Fibroblast of lung (primary cell): Measurements from ENCODE around the gene CASP1. TPM values are rescaled to one million over a fixed set of nuclear protein-coding genes. Genes with fewer than 3 reads are reported as not detected.
"Not testable (repeated sequence)": the region's sequence is repeated elsewhere in the genome, so short reads cannot be mapped to it uniquely, and the experiment has no call there.

Experiments
- DNase-seq, 2 donors: peaks; one replicate each; pipeline versions ENCODE4 v3.0.0 to v3.0.0-alpha.2; 2010; ENCODE audit warnings: low read depth in 2 of 2
- H2AFZ ChIP-seq: 2 replicates; pipeline ENCODE4 v1.5.1; 2012; ENCODE audit warnings: low read length, control low read depth, inconsistent platforms
- H3K27ac ChIP-seq: 2 replicates; pipeline ENCODE4 v1.5.1; 2011; ENCODE audit warnings: low read length, control low read depth; ENCODE audit not compliant: insufficient read depth
- H3K27me3 ChIP-seq: 2 replicates; pipeline ENCODE4 v1.5.1; 2011; ENCODE audit warnings: mild to moderate bottlenecking, low read length; ENCODE audit not compliant: control insufficient read depth, insufficient read depth
- H3K36me3 ChIP-seq: 2 replicates; pipeline ENCODE4 v1.5.1; 2011; ENCODE audit warnings: low read length; ENCODE audit not compliant: control insufficient read depth, insufficient read depth
- H3K4me1 ChIP-seq: 2 replicates; pipeline ENCODE4 v1.5.1; 2011; ENCODE audit warnings: low read length; ENCODE audit not compliant: control insufficient read depth, insufficient read depth; ENCODE audit errors: extremely low read depth
- H3K4me2 ChIP-seq: 2 replicates; pipeline ENCODE4 v1.5.1; 2011; ENCODE audit warnings: low read length, control low read depth; ENCODE audit not compliant: insufficient read depth; ENCODE audit errors: extremely low read depth
- H3K4me3 ChIP-seq, 4 experiments: fragments of 200-600 bp in 1 of 4; sonication (generic) in 1 of 4; replicated peaks in 1 of 4; 2 replicates each; pipeline ENCODE4 v1.5.1; 2011 to 2016; ENCODE audit warnings: low read length in 4 of 4, low read depth in 3 of 4, mild to moderate bottlenecking in 3 of 4, control low read depth in 2 of 4, inconsistent platforms in 1 of 4, mixed read lengths in 1 of 4; ENCODE audit not compliant: insufficient read depth in 1 of 4; ENCODE audit errors: control extremely low read depth in 1 of 4
- H3K79me2 ChIP-seq: 2 replicates; pipeline ENCODE4 v1.5.1; 2012; ENCODE audit warnings: mild to moderate bottlenecking, low read length, inconsistent platforms; ENCODE audit not compliant: control insufficient read depth, insufficient read depth
- H3K9ac ChIP-seq: 2 replicates; pipeline ENCODE4 v1.5.1; 2011; ENCODE audit warnings: mild to moderate bottlenecking, low read length, control low read depth; ENCODE audit not compliant: insufficient read depth
- H3K9me3 ChIP-seq: 2 replicates; pipeline ENCODE4 v1.5.1; 2012; ENCODE audit warnings: low read depth, low read length; ENCODE audit not compliant: control insufficient read depth, insufficient read depth
- H4K20me1 ChIP-seq: 2 replicates; pipeline ENCODE4 v1.5.1; 2011; ENCODE audit warnings: low read length; ENCODE audit not compliant: control insufficient read depth, insufficient read depth; ENCODE audit errors: extremely low read depth
- CTCF ChIP-seq, 2 donors: IDR thresholded peaks in 1 of 2; conservative IDR thresholded peaks in 1 of 2; 1 replicate in 1 of 2; 2 replicates in 1 of 2; pipeline ENCODE4 v1.5.1; 2011 to 2012; ENCODE audit warnings: low read length in 2 of 2, control low read depth in 1 of 2, inconsistent platforms in 1 of 2, low read depth in 1 of 2, mild to moderate bottlenecking in 1 of 2
- EZH2 ChIP-seq: IDR thresholded peaks from 2 replicates; pipeline ENCODE4 v1.5.1; 2012; ENCODE audit warnings: low read length, control low read depth, mild to moderate bottlenecking; ENCODE audit errors: missing control alignments
- polyA plus RNA-seq, 2 donors: library from polyadenylated mRNA; depleted of rRNA in 1 of 2; stranded (reverse) in 1 of 2; unstranded in 1 of 2; fragments of >200 nt; gene quantifications; 2 replicates each; pipeline ENCODE4 v1.2.1, GENCODE V29; 2011 to 2012; ENCODE audit warnings: missing spikeins in 1 of 2
- total RNA-seq: library from RNA; depleted of rRNA; stranded (reverse); fragments of >200 nt; gene quantifications from 2 replicates; pipeline ENCODE4 v1.2.1, GENCODE V29; 2014

CASP1 gene
- total and polyA plus RNA-seq, 2 donors (not counting 1 experiment from before 2014, with no cell fraction given), result 49.9 to 115 TPM

GRCh38 chr11:105040703-105041102 is 5.8 kb upstream of the CASP1 start:
- Histone ChIP-seq H4K20me1 (no peaks in the 10 kb centered on the region), H2AFZ (no peak overlapping the region), H3K4me3 (no peak overlapping the region), H3K79me2 (peaks cover 9% of the 10 kb centered on the region), H3K27ac (no peak overlapping the region), H3K27me3 (no peaks in the 10 kb centered on the region), H3K9ac (no peak overlapping the region), H3K36me3 (no peaks in the 10 kb centered on the region), H3K4me1 (no peaks in the 10 kb centered on the region), H3K9me3 (no peaks in the 10 kb centered on the region), H3K4me2 (no peak overlapping the region)
- TF ChIP-seq EZH2 (no peak), CTCF (conservative IDR thresholded peaks at IDR 0.05 in 1 of 2, IDR thresholded peaks at IDR 0.05 in 1 of 2; ENCODE audit: low read depth in 1 of 2, low read length in 2 of 2) (no peak)
- DNase-seq, result no peak

- H3K79me2 ChIP-seq, H3K36me3 ChIP-seq, H3K9me3 ChIP-seq, H3K4me1 ChIP-seq, H2AFZ ChIP-seq, H3K27me3 ChIP-seq, H4K20me1 ChIP-seq, H3K9ac ChIP-seq: not testable (repeated sequence)
- Histone ChIP-seq H3K4me2 (peak overlapping the region; percentile 49), H3K27ac (peak overlapping the region; percentile 8), H3K4me3 (peak overlapping the region; percentile 15 to 80 (median 46))
- DNase-seq, result peak in 1 of 2 donors; percentile 26
These were observed 556 bp downstream of the CASP1 start for GRCh38 chr11:105034388-105034787.

GRCh38 chr11:105033781-105034180 is 1.2 kb downstream of the CASP1 start:
- Histone ChIP-seq H3K4me3 (peak overlapping the region in 2 of 4 experiments; percentile 69 to 80), H3K4me1 (peaks cover 2% of the 10 kb centered on the region), H3K27me3 (no peaks in the 10 kb centered on the region), H3K79me2 (no peaks in the 10 kb centered on the region), H3K36me3 (no peaks in the 10 kb centered on the region), H3K9ac (no peak overlapping the region), H3K27ac (no peak overlapping the region), H4K20me1 (no peaks in the 10 kb centered on the region), H2AFZ (no peak overlapping the region), H3K9me3 (no peaks in the 10 kb centered on the region), H3K4me2 (peak overlapping the region; percentile 73)
- no peak for TF ChIP-seq EZH2
- TF ChIP-seq CTCF (conservative IDR thresholded peaks at IDR 0.05 in 1 of 2, IDR thresholded peaks at IDR 0.05 in 1 of 2; ENCODE audit: low read depth in 1 of 2, low read length in 2 of 2), result no peak
- no peak for DNase-seq
